ENCODE measurements around the gene MATCAP1.

DNA sequence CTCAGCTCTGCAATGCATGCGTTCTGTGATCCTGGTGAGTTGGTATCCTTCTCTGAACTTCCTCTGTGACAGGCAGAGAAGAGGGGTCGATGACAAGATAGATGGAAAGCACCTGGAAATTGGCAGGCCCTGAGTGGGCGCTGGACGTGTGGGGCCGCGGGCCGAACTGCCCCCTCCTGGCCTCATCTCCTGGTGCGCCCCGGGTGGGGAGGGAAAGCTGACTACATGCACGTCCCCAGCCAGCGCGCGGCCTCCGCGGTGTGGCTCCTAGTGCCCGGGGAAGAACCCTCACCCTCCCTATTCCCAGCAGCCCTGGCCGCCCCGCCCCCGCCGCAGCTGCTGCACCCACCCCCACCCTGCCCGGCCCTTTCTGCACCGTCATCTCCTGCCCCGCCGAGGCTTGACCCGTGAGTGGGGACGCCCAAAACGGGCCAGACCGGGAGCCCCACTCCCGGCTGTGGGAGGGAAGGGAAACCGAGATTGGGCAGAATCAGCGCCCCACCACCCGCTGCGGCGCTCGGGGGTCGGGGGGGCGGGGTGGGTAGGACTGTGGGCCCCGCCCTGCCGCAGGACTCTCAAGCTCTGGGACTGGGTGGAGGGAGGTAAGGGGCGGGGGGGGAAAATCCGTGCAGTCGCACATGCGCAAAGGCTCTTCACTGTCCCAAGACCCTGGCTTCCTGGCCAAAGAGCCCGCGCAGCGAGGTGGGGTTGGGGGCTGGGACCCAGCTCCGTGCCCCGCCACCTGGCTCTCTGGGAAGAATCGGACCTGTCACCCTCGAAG, 13.4 kb downstream of the MATCAP1 start, which contains the start of gene NOL3:
- TF ChIP-seq, protein P1, sequence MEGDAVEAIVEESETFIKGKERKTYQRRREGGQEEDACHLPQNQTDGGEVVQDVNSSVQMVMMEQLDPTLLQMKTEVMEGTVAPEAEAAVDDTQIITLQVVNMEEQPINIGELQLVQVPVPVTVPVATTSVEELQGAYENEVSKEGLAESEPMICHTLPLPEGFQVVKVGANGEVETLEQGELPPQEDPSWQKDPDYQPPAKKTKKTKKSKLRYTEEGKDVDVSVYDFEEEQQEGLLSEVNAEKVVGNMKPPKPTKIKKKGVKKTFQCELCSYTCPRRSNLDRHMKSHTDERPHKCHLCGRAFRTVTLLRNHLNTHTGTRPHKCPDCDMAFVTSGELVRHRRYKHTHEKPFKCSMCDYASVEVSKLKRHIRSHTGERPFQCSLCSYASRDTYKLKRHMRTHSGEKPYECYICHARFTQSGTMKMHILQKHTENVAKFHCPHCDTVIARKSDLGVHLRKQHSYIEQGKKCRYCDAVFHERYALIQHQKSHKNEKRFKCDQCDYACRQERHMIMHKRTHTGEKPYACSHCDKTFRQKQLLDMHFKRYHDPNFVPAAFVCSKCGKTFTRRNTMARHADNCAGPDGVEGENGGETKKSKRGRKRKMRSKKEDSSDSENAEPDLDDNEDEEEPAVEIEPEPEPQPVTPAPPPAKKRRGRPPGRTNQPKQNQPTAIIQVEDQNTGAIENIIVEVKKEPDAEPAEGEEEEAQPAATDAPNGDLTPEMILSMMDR (conservative IDR thresholded peaks at IDR 0.05 in 1 of 2, IDR thresholded peaks at IDR 0.05 in 1 of 2; ENCODE audit: low read depth in 1 of 2, low read length in 2 of 2) = no peak
- no peak for TF ChIP-seq EZH2 (IDR thresholded peaks at IDR 0.05; ENCODE audit: low read length, missing control alignments)

Measured in fibroblast of lung (primary cell).